NCI-H510A (cell line): ENCODE measurements around the gene TAPT1.

ENCODE experiments used
- DNase-seq: peaks from one replicate; lab custom pipeline; 2025; lab: John Stamatoyannopoulos, UW

Gene TAPT1

DNA sequence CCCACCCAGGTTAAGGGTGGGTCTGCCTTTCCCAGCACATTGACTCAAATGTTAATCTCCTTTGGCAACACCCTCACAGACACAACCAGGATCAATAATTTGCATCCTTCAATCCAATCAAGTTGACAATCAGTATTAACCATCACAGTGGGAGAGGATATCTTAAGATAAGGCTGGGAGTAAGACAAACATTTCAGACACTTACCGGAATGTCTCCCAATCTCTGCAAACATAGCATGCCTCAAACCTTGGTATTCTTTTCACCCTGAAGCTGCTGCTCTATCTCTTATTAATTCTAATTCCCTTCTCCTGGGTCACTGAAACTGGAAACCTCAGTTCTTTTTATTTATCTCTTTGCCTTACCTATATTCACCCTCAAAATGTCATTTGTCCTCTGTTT lies 19.0 kb upstream of the TAPT1 start:
- DNase-seq, result no peak

DNA sequence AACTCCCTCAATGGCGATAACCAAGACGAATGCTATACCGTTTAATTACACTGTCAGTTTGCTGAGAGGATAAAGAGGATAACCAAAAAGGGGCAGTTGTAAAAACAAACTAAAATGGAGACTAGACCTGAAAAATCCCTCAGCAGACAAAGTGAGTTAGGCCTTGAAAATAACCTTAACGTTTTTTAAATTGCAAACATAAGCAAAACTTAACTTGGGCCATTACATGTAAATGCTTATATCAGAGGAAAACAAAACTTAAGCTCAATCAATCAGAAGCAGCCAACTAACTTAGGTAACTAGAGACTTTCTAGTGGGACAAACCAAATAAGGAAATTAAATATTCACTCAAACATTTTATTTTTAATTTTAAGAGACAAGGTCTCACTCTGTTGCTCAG lies 17.0 kb upstream of the TAPT1 start:
- DNase-seq, result no peak

- no peak for DNase-seq
Measured at GRCh38 chr4:16240300-16240699, 14.0 kb upstream of the TAPT1 start.

- no peak for DNase-seq
Measured at GRCh38 chr4:16239086-16239485, 12.8 kb upstream of the TAPT1 start.

DNA sequence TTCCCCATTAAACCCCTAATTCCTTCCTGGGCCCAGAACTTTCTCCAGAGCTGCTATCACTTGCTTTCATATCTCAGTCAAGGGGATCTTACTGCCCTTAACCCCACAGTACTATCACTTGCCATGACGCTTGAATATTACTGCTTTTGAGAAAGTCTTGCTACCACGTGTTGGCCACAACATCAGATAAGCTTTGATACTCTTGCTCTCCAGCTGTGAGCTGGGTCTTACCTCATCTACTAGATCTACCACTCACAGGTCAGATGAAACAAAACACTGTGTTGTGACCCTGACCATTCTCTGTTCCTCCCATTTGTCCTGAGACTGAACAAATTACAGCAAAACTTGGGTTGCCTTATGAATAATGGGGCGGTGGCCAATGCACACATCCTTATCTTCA lies 12.1 kb upstream of the TAPT1 start:
- no peak for DNase-seq

- DNase-seq, result no peak
Measured at GRCh38 chr4:16237715-16238114, 11.4 kb upstream of the TAPT1 start.

GRCh38 chr4:16236402-16237023 lies 10.2 kb upstream of the TAPT1 start:
- no peak for DNase-seq

DNA sequence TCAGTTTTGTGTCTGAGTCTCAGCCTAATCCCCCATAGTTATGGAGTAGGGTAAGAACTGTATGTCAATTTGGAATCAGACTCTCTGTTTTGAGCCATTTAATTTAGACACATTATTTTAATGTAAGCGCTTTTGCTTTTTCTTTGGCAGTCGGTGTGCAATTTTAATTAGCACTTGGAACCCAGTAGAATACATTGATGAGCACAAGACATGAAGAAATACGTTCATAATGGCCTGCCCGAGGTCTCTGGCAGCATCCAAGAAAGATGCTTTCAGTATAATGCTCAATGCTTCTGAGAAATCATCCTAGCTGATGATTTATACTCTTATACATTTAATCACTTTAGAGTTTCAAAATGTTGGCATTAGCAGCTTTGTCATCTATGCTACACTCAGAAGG lies 8.9 kb upstream of the TAPT1 start:
- DNase-seq, result no peak

GRCh38 chr4:16233569-16234177 lies 7.4 kb upstream of the TAPT1 start:
- DNase-seq, result no peak

DNA sequence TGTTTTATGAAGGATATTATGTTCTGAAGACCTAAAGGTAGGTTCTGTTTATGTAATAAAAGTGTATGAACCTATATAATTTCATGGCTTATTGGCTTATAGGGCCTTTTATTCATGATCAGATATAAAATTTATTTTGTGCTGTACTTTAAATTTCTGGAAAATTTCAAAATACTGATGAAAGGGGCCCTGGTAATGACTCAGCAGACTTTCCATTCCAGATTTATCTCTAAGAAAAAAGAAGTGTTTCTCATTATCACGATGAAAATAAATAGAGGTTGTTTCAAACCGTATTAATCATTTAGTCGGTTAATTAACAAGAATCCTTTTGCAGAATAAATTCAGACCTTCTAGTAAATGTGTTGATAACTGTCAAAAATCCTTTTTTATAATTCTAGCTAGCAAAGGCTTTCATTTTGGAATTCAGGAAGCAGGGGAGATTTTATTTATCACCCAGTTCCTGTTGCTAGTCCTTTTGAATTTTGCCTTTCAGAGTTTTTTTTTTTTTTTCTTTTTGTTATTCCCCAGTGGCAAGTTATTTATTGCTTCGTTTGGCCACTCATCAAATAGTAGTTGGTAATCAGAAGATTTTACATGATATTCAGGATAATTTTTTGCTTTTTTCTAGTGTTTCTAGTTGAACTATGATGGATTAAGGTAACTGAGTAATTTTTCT lies 5.4 kb upstream of the TAPT1 start:
- DNase-seq, result no peak

DNA sequence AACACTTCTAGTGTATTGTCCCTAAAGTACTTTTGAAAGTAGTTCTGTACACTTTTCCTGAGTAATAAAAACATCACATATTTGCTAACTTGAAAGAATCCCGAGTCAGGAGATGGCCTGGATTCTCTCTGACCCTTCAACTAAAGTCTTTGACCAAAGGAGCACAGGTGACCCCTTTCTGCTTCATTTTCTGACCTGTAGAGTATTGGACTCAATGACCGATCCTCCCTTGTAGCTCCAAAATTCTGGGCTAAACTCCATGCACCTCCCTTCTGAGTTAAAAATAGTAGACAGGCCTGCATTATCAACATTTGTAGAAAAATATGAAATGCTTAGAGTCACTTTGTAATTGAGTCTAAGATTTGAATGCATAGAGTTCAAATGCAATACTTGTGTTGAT lies 4.0 kb upstream of the TAPT1 start:
- no peak for DNase-seq

DNA sequence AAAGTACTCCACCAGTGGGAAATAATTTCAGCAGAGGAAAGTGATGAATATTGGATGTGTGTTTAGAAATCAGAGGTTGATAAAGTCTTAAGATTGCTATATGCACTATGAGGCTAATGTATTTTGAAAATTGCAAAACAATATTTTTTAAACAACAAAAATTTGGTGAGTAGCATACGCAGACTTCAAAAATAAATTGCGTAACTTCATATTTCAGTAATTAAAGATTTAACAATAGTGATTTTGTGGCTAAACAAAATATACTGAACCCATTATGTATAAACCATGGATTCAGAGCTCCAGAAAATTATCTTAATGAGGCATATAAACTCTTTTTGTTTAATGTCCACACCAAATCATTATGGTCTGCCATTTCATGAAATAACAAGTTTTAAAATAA lies 3.3 kb upstream of the TAPT1 start:
- DNase-seq, result no peak

DNA sequence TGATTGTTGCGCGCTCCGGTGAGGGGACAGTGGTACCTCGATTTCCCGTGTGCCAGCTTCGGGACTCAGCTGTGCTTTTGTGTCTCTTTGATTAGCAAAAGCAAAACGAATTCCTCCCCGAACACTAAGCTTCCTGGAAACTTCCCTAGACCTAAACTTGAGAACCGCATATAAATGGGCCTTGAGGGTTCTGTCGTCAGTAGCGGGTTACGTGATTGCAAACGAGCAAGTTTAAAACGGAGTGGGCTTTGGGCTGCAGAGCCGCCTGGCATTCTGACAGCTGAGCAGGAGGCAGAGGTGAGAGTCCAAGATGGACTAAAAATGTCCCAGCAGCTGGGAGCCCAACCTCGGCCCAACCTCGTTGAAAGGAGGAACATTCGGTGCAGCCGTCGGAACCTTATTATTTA lies 1.2 kb upstream of the TAPT1 start:
- DNase-seq, result no peak

DNA sequence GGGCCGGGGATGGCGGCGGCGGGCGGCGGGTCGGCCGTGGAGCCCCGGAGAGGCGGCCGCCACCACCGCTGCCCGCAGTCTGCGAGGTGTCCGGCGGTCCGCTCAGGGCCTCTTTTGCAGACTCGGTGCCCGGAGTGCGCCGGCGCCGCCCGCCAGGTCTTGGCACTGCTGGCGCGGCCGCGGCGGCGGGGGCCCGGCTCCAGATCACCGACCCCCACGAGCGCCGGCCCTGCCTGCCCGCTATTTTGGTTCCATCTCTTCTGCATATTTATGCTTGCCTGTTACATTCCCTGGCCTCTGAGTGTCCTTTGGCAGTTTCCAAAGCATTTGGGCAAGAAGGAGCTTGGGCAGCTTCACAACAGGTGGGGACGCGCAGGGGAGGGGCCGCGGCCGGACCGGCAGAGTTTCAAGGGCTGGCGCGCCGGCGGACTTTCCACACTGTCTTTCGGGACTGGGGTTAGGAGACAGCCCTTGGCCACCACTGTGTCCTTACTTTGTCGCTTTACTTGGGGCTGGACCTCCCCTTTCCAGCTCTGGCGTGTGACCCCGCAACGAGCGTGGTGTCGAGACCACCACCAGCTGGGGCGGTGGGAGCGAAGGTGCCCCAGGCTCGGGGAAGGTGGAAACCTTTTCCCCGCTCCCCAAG lies 668 bp upstream of the TAPT1 start:
- DNase-seq, result peak; percentile 9

- no peak for DNase-seq
Measured at GRCh38 chr4:16225167-16225862, 956 bp downstream of the TAPT1 start.

- no peak for DNase-seq
Measured at GRCh38 chr4:16224264-16225166, 1.8 kb downstream of the TAPT1 start.

DNA sequence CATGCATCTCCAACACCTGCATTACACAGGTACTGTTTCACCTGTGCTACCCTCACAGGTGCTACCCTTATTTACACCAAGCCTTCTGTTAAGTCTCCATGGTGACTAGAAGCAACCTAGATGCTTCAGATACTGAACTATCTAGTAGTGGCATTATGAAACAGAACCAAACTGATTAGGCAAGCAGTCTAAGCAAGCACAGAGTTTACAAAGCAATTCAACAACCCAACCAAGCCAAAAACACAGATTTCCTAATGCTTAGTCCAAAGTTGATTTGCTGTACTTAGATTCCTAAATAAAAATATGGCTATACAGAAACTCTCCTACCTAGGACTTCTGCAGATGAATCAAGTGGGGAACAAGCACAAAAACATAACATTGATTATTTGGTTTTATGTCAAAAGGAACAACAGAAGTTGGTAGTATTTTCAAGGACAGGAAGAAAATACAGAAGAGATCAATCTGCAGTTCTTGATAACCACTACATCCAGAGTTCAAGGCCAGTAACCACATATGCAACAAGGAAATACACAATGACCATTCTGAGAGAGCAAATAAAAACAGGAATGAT lies 3.2 kb downstream of the TAPT1 start:
- no peak for DNase-seq

DNA sequence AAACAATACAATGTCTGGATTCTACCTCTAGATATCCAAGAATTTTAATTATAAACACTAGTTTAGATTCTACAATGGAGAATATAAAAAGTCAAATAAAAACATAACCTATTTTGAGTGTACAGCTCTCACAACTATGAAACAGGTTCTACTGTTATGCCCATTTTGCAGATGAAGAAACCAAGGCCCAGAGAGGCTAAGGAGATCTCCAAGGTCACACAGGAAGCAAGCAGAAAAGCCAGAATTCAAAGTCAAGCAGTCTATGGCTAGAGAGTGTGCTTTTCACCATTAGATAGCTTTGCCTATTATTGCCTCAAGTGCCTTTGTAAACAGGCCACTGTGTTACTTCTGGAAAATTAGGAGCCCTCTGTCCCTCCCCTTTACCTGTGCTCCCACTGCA lies 7.3 kb downstream of the TAPT1 start:
- no peak for DNase-seq

DNA sequence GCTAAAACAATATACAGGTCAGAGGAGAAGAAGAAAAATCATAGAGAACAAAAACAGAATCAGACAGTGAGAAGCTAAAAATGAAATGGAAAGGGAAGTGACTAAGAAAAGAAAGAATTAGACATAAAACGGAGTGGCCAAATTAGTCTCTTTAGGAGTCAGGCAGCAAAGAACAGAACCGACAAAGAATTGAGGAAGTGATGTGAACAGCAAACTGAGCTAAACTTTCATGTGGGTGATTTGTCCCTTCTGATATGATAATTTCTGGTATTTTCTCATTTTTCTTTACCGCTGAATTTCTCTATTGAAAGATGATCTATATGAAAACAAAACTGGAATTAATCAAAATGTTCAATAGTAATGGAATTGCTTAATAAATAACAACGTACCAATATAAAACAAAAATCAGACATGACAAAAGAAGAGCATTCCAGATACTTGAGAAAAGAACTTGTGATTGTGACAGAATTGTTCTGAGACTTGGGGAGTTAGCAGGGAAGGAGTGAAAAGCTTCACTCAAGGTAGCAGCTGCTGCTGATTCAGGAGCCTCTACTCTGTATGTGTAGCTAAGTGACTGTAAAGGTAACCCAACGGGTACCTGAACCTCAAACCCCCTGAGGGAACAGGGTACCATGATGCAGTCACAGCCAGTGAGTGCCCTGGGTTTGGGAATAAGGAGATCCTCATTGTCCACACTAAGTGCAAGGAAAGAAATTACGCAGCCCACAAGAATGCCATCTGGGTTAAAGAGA lies 8.8 kb downstream of the TAPT1 start:
- no peak for DNase-seq

- no peak for DNase-seq
Measured at GRCh38 chr4:16213121-16213520, 13.2 kb downstream of the TAPT1 start.
